ENCODE results near the gene AVP.
"Not testable (repeated sequence)": the region's sequence is repeated elsewhere in the genome, so short reads cannot be mapped to it uniquely, and the experiment has no call there.

AVP gene

DNA sequence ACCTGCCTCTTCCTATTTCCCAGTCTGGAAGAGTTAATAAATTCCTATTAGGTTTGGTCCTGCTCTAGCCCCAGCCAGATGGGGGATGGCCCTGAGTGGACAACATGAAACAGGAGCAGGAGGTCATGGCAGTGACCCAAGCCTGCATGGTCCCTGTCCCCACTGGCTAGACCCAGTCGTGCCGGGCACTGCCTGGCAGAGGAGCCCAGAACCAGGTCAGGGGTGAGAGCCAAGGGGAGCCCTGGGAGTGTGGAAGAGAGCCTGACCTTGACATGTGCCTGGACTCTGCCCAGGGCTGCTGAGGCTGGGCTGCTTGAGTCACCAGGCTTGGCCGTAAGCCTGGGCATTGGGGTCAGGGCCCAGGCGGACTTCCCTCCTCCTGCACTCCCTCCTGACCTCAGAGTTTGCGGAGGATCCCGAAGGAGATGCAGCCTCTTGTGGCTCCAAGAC lies 3.6 kb downstream of the AVP start:
- ATAC-seq, result peak; percentile 82
- TF ChIP-seq GLIS3 (CRISPR knock-in tag; IDR thresholded peaks at IDR 0.05) (no peak), CSDC2 (CRISPR knock-in tag; IDR thresholded peaks at IDR 0.05) (no peak), POU6F1 (CRISPR knock-in tag; IDR thresholded peaks at IDR 0.05; ENCODE audit: borderline replicate concordance, low read depth) (no peak), RARB (CRISPR knock-in tag; IDR thresholded peaks at IDR 0.05) (no peak), ZFP30 (CRISPR knock-in tag; IDR thresholded peaks at IDR 0.05) (no peak), TOX (CRISPR knock-in tag; IDR thresholded peaks at IDR 0.05; ENCODE audit: borderline replicate concordance) (no peak), ZNF70 (CRISPR knock-in tag; IDR thresholded peaks at IDR 0.05) (no peak), OSR1 (CRISPR knock-in tag; IDR thresholded peaks at IDR 0.05) (no peak), ZNF8 (CRISPR knock-in tag; IDR thresholded peaks at IDR 0.05) (no peak), TCF4 (CRISPR knock-in tag; IDR thresholded peaks at IDR 0.05; ENCODE audit: borderline replicate concordance) (no peak)

- no peak for ATAC-seq
- TF ChIP-seq ISL1 (CRISPR knock-in tag; IDR thresholded peaks at IDR 0.05), result no peak
Measured at GRCh38 chr20:3077618-3078134, 6.8 kb downstream of the AVP start.

- ATAC-seq, result not testable (repeated sequence)
Measured at GRCh38 chr20:3075315-3075714, 9.2 kb downstream of the AVP start.

- no peak for TF ChIP-seq SNAI2 (CRISPR knock-in tag; IDR thresholded peaks at IDR 0.05)
- no peak for TF ChIP-seq ZFP3 (CRISPR knock-in tag; IDR thresholded peaks at IDR 0.05)
- no peak for TF ChIP-seq ZNF70 (CRISPR knock-in tag; IDR thresholded peaks at IDR 0.05)
- TF ChIP-seq TCF4 (CRISPR knock-in tag; IDR thresholded peaks at IDR 0.05; ENCODE audit: borderline replicate concordance), result no peak
- no peak for TF ChIP-seq ARNTL (CRISPR knock-in tag; IDR thresholded peaks at IDR 0.05; ENCODE audit: borderline replicate concordance, low read depth)
- no peak for TF ChIP-seq ISL1 (CRISPR knock-in tag; IDR thresholded peaks at IDR 0.05)
- TF ChIP-seq TOX (CRISPR knock-in tag; IDR thresholded peaks at IDR 0.05; ENCODE audit: borderline replicate concordance), result no peak
- TF ChIP-seq POU6F1 (CRISPR knock-in tag; IDR thresholded peaks at IDR 0.05; ENCODE audit: borderline replicate concordance, low read depth), result no peak
- TF ChIP-seq, protein P1, sequence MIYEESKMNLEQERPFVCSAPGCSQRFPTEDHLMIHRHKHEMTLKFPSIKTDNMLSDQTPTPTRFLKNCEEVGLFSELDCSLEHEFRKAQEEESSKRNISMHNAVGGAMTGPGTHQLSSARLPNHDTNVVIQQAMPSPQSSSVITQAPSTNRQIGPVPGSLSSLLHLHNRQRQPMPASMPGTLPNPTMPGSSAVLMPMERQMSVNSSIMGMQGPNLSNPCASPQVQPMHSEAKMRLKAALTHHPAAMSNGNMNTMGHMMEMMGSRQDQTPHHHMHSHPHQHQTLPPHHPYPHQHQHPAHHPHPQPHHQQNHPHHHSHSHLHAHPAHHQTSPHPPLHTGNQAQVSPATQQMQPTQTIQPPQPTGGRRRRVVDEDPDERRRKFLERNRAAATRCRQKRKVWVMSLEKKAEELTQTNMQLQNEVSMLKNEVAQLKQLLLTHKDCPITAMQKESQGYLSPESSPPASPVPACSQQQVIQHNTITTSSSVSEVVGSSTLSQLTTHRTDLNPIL (CRISPR knock-in tag; IDR thresholded peaks at IDR 0.05; ENCODE audit: low read depth), result no peak
- TF ChIP-seq OSR1 (CRISPR knock-in tag; IDR thresholded peaks at IDR 0.05), result no peak
- no peak for TF ChIP-seq ZNF8 (CRISPR knock-in tag; IDR thresholded peaks at IDR 0.05)
- no peak for TF ChIP-seq PPARA (CRISPR knock-in tag; IDR thresholded peaks at IDR 0.05; ENCODE audit: borderline replicate concordance)
Measured at GRCh38 chr20:3074812-3075211, 9.7 kb downstream of the AVP start.

GRCh38 chr20:3073251-3073643 lies 11.3 kb downstream of the AVP start:
- ATAC-seq, result not testable (repeated sequence)

More at GRCh38 chr20:3074812-3075211, 9.7 kb downstream of the AVP start:
- no peak for ATAC-seq

GRCh38 chr20:3072530-3073250 lies 11.8 kb downstream of the AVP start:
- ATAC-seq, result no peak
- no peak for TF ChIP-seq BACH2 (CRISPR knock-in tag; IDR thresholded peaks at IDR 0.05; ENCODE audit: borderline replicate concordance)
- TF ChIP-seq TCF4 (CRISPR knock-in tag; IDR thresholded peaks at IDR 0.05; ENCODE audit: borderline replicate concordance), result no peak
- no peak for TF ChIP-seq ZC3H10 (CRISPR knock-in tag; IDR thresholded peaks at IDR 0.05)
- TF ChIP-seq RARB (CRISPR knock-in tag; IDR thresholded peaks at IDR 0.05), result no peak
- TF ChIP-seq PPARA (CRISPR knock-in tag; IDR thresholded peaks at IDR 0.05; ENCODE audit: borderline replicate concordance), result no peak
- no peak for TF ChIP-seq POU6F1 (CRISPR knock-in tag; IDR thresholded peaks at IDR 0.05; ENCODE audit: borderline replicate concordance, low read depth)
- TF ChIP-seq ISL1 (CRISPR knock-in tag; IDR thresholded peaks at IDR 0.05), result no peak
- no peak for TF ChIP-seq CSDC2 (CRISPR knock-in tag; IDR thresholded peaks at IDR 0.05)
- no peak for TF ChIP-seq OSR1 (CRISPR knock-in tag; IDR thresholded peaks at IDR 0.05)
- no peak for TF ChIP-seq PATZ1 (CRISPR knock-in tag; IDR thresholded peaks at IDR 0.05; ENCODE audit: borderline replicate concordance)
- no peak for TF ChIP-seq ESRRG (CRISPR knock-in tag; IDR thresholded peaks at IDR 0.05)
- TF ChIP-seq ZNF8 (CRISPR knock-in tag; IDR thresholded peaks at IDR 0.05), result no peak
- no peak for TF ChIP-seq TOX (CRISPR knock-in tag; IDR thresholded peaks at IDR 0.05; ENCODE audit: borderline replicate concordance)
- no peak for TF ChIP-seq ZNF70 (CRISPR knock-in tag; IDR thresholded peaks at IDR 0.05)
- TF ChIP-seq, protein P1 (CRISPR knock-in tag; IDR thresholded peaks at IDR 0.05; ENCODE audit: low read depth), result no peak
